HT1080 (cell line): ENCODE measurements around the gene FARP1. TPM values are rescaled to one million over a fixed set of nuclear protein-coding genes. Genes with fewer than 3 reads are reported as not detected.

Experiments
- DNase-seq: peaks from one replicate; pipeline ENCODE4 v3.0.0-alpha.2; 2015; ENCODE audit warnings: low read depth
- total RNA-seq: library from RNA; depleted of rRNA; stranded (reverse); fragments of >200 nt; shearing (Covaris generic); gene quantifications from 2 replicates; pipeline ENCODE4 v1.2.3, GENCODE V29; 2014

Gene FARP1
- total RNA-seq, 1 experiment from 2014 or later = 17.7 TPM

- peak; percentile 51 for DNase-seq
Measured at GRCh38 chr13:98129059-98129746, 13.7 kb upstream of the FARP1 start.

- DNase-seq = no peak
Measured at GRCh38 chr13:98133946-98134345, 8.9 kb upstream of the FARP1 start.

GRCh38 chr13:98134901-98135300 lies 8.0 kb upstream of the FARP1 start:
- no peak for DNase-seq

GRCh38 chr13:98141091-98141490 lies 1.8 kb upstream of the FARP1 start:
- no peak for DNase-seq

- no peak for DNase-seq
Measured at GRCh38 chr13:98141509-98142379, 1.1 kb upstream of the FARP1 start.

- no peak for DNase-seq
Measured at GRCh38 chr13:98143157-98143553, 261 bp downstream of the FARP1 start.

GRCh38 chr13:98143601-98144026 lies 720 bp downstream of the FARP1 start:
- DNase-seq = no peak

GRCh38 chr13:98144027-98144741 lies 1.3 kb downstream of the FARP1 start:
- peak; percentile 24 for DNase-seq

- DNase-seq = peak; percentile 70
Measured at GRCh38 chr13:98144801-98145350, 2.0 kb downstream of the FARP1 start.

GRCh38 chr13:98147521-98147920 lies 4.6 kb downstream of the FARP1 start:
- DNase-seq = no peak

GRCh38 chr13:98150832-98151479 lies 8.1 kb downstream of the FARP1 start:
- DNase-seq = no peak

- peak; percentile 43 for DNase-seq
Measured at GRCh38 chr13:98155475-98156109, 12.7 kb downstream of the FARP1 start.

- no peak for DNase-seq
Measured at GRCh38 chr13:98156259-98156658, 13.4 kb downstream of the FARP1 start.

- DNase-seq = no peak
Measured at GRCh38 chr13:98157188-98157587, 14.3 kb downstream of the FARP1 start.

- DNase-seq = no peak
Measured at GRCh38 chr13:98157609-98158008, 14.7 kb downstream of the FARP1 start.

GRCh38 chr13:98158172-98158899 lies 15.4 kb downstream of the FARP1 start:
- DNase-seq = no peak

- DNase-seq = no peak
Measured at GRCh38 chr13:98162935-98163334, 20.0 kb downstream of the FARP1 start.

- no peak for DNase-seq
Measured at GRCh38 chr13:98169331-98169730, 26.4 kb downstream of the FARP1 start.

GRCh38 chr13:98171900-98172589 lies 29.2 kb downstream of the FARP1 start:
- no peak for DNase-seq
